Panc1 (cell line): ENCODE data around the gene IGSF3. TPM values are rescaled to one million over a fixed set of nuclear protein-coding genes. Genes with fewer than 3 reads are reported as not detected.
"Not testable (repeated sequence)": the region's sequence is repeated elsewhere in the genome, so short reads cannot be mapped to it uniquely, and the experiment has no call there.

Experiments used
- ATAC-seq: fragments of 200-7000 bp; cut with Tn5 transposase; 2 replicates; pipeline ENCODE4 v1.9.1; 2020; ENCODE audit warnings: mild to moderate bottlenecking, moderate library complexity
- BruUV-seq: library from RNA; stranded (reverse); fragments of 400-500 nt; replicated peaks from 2 replicates; lab custom pipeline; 2021; lab: Mats Ljungman, UMichigan
- CTCF ChIA-PET: fragments of 300-600 bp; sonication (Branson Sonifier 250); formaldehyde crosslinking; loops from one replicate; lab custom pipeline; 2022; ENCODE audit warnings: antibody characterized with exemption; lab: Charles Lee
- POLR2A ChIA-PET: fragments of 300-600 bp; sonication (Branson Sonifier 250); formaldehyde crosslinking; loops from one replicate; lab custom pipeline; 2022; ENCODE audit warnings: antibody characterized with exemption; lab: Charles Lee
- DNase-seq: peaks from one replicate; pipeline ENCODE4 v3.0.0-alpha.2; 2010; ENCODE audit warnings: low read depth, low spot score
- H3K27ac ChIP-seq: 2 replicates; pipeline ENCODE4 v1.5.1; 2011; ENCODE audit warnings: mild to moderate bottlenecking, low read length, inconsistent platforms
- H3K27me3 ChIP-seq: fragments of 200-500 bp; sonication (Bioruptor generic); 2 replicates; pipeline ENCODE4 v1.6.0; 2014; ENCODE audit warnings: low read length, inconsistent platforms; ENCODE audit not compliant: control insufficient read depth, insufficient read depth
- H3K36me3 ChIP-seq: fragments of 200-500 bp; sonication (Bioruptor generic); 2 replicates; pipeline ENCODE4 v1.5.1; 2014; ENCODE audit warnings: inconsistent platforms, mild to moderate bottlenecking, low read length, moderate library complexity; ENCODE audit not compliant: control insufficient read depth, insufficient read depth
- H3K4me1 ChIP-seq: 2 replicates; pipeline ENCODE4 v1.5.1; 2011; ENCODE audit warnings: inconsistent platforms, mild to moderate bottlenecking, low read length, moderate library complexity; ENCODE audit not compliant: control insufficient read depth, insufficient read depth
- H3K4me3 ChIP-seq, 2 experiments: 2 replicates each; pipeline ENCODE4 v1.5.1; 2011 to 2012; ENCODE audit warnings: low read depth in 2 of 2, low read length in 2 of 2, mild to moderate bottlenecking in 2 of 2, inconsistent platforms in 1 of 2, moderate library complexity in 1 of 2
- H3K9me3 ChIP-seq: fragments of 200-500 bp; sonication (Bioruptor generic); 2 replicates; pipeline ENCODE4 v1.5.1; 2014; ENCODE audit warnings: low read depth, mild to moderate bottlenecking, inconsistent platforms, low read length, moderate library complexity; ENCODE audit not compliant: control insufficient read depth, insufficient read depth
- CTCF ChIP-seq: fragments of 450-650 bp; IDR thresholded peaks from 2 replicates; pipeline ENCODE4 v1.5.1; 2017; ENCODE audit warnings: mild to moderate bottlenecking
- POLR2AphosphoS5 ChIP-seq: IDR thresholded peaks from 2 replicates; pipeline ENCODE4 v1.6.1; 2012; ENCODE audit warnings: mild to moderate bottlenecking, low read depth, low read length, moderate library complexity
- REST ChIP-seq, 2 experiments: IDR thresholded peaks; 2 replicates each; pipeline ENCODE4 v1.6.1; 2011 to 2012; ENCODE audit warnings: low read depth in 2 of 2, control low read depth in 1 of 2, low read length in 1 of 2, mild to moderate bottlenecking in 1 of 2, moderate library complexity in 1 of 2; ENCODE audit not compliant: insufficient read depth in 1 of 2
- SIN3A ChIP-seq: IDR thresholded peaks from 2 replicates; pipeline ENCODE4 v1.6.1; 2012; ENCODE audit warnings: low read depth, mild to moderate bottlenecking, low read length, moderate library complexity, borderline replicate concordance; ENCODE audit not compliant: insufficient read depth
- TCF7L2 ChIP-seq: IDR thresholded peaks from 2 replicates; pipeline ENCODE4 v1.6.1; 2011; ENCODE audit warnings: mild to moderate bottlenecking, low read depth, low read length, inconsistent platforms
- in situ Hi-C: cut with HindIII; loops from 2 replicates; pipeline ENCODE4 v1.10.0; 2016; ENCODE audit warnings: low sequenced_read_pairs, low pct_unique_long_range_greater_than_20kb
- intact Hi-C: fragments of 100-400 bp; cut with micrococcal nuclease; formaldehyde crosslinking; loops from one replicate; pipeline ENCODE4 v1.10.0; 2022; ENCODE audit not compliant: unreplicated experiment
- total RNA-seq: library from RNA; stranded (reverse); gene quantifications from one replicate; pipeline ENCODE4 v1.2.1, GENCODE V29; 2021; ENCODE audit not compliant: unreplicated experiment

IGSF3 gene
- total RNA-seq, 1 experiment from 2014 or later = 9.3 TPM

DNA sequence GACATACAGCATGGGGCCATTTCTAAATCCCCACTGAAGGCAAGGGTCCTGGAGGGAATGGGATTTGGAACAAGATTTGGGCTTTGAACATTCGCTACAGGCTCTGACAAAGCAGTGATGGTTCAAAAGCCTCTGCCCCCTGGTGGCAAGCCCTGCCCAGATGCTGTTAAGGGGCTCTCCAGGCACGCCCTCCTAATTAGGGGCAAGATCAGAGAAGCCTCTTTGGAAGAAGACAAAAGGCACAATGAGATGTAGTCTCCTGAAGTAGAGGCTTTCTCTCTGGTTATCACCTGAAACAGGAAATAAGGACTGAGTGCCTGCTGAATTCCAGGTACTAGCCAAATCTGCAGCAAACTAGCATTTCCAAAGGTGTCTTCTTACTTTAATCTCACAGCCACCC is 37.5 kb downstream of the IGSF3 start:
- H3K36me3 ChIP-seq, intact Hi-C loops, in situ Hi-C loops, POLR2A ChIA-PET, H3K4me3 ChIP-seq, DNase-seq, BruUV-seq, H3K27me3 ChIP-seq, H3K9me3 ChIP-seq, ATAC-seq, H3K27ac ChIP-seq, CTCF ChIA-PET, H3K4me1 ChIP-seq: not testable (repeated sequence)
- TF ChIP-seq CTCF = peak; percentile 20; the same call in 1 of the 2 replicates

- in situ Hi-C loops, DNase-seq, BruUV-seq, ATAC-seq, H3K4me1 ChIP-seq, POLR2A ChIA-PET, intact Hi-C loops, H3K36me3 ChIP-seq, H3K4me3 ChIP-seq, CTCF ChIA-PET, H3K27ac ChIP-seq, H3K27me3 ChIP-seq, H3K9me3 ChIP-seq: not testable (repeated sequence)
Measured at GRCh38 chr1:116629441-116629840, 38.1 kb downstream of the IGSF3 start.

DNA sequence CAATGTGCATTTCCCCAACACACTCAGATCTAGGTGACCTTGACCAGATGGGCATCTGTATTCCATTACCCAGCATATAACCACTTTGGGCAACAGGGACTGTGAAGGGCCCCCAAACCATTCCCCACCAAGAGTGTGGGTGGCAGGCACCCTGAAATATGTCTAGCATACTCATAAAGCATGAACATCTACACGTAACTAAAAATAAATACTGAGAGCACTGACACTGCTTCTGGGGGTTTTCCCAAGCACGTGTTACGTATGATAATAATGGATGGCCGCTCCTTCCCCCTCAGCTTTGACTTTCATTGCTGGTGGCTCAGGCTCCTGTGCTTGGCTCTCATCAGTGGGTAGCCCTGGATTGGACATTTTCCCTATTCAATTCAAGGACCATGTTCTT is 39.1 kb downstream of the IGSF3 start:
- ATAC-seq (no peak), DNase-seq (no peak)
- intact Hi-C loops = no loop called here
- in situ Hi-C loops = no loop called here
- no peaks in the 10 kb centered on the region for H3K36me3 ChIP-seq
- no peak overlapping the region for H3K4me3 ChIP-seq
- H3K4me1 ChIP-seq = no peaks in the 10 kb centered on the region
- no TSS peak for BruUV-seq
- ChIA-PET POLR2A (no interaction called here), CTCF (no interaction called here)
- TF ChIP-seq POLR2AphosphoS5 (no peak), SIN3A (no peak), REST (IDR thresholded peaks at IDR 0.05; ENCODE audit: insufficient read depth in 1 of 2, low read depth in 2 of 2, low read length in 1 of 2) (no peak), CTCF (no peak), TCF7L2 (no peak)
- no peaks in the 10 kb centered on the region for H3K9me3 ChIP-seq
- H3K27ac ChIP-seq = no peak overlapping the region
- no peaks in the 10 kb centered on the region for H3K27me3 ChIP-seq

GRCh38 chr1:116627357-116627756 is 40.2 kb downstream of the IGSF3 start:
- intact Hi-C loops, BruUV-seq, H3K4me3 ChIP-seq, H3K4me1 ChIP-seq, in situ Hi-C loops, H3K9me3 ChIP-seq, CTCF ChIA-PET, H3K27ac ChIP-seq, DNase-seq, POLR2A ChIA-PET, H3K27me3 ChIP-seq, H3K36me3 ChIP-seq, ATAC-seq: not testable (repeated sequence)

DNA sequence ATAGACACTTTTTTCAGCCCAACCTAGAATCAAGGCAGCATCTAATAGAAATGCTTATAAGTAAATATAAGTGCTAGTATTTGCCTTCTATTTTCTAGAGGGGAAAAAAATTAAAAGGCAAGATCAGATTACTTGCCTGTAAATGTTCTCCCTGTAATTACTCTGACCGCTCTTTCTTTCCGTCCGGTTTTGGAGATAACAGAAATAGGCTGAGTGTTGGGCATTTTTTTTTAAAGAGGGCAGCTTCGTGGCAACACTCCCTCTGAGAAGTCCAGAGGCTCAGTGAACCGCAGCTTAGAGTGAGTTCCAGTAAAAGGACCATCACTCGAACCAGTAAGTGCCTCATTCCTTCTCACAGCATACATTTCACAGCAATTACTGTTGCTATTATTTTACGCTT is 40.6 kb downstream of the IGSF3 start:
- intact Hi-C loops, in situ Hi-C loops, CTCF ChIA-PET: not testable (repeated sequence)

More for the DNA sequence above, 40.6 kb downstream of the IGSF3 start:
- ATAC-seq, H3K4me3 ChIP-seq, H3K9me3 ChIP-seq, H3K27me3 ChIP-seq, BruUV-seq, H3K27ac ChIP-seq, H3K36me3 ChIP-seq, DNase-seq, POLR2A ChIA-PET, H3K4me1 ChIP-seq: not testable (repeated sequence)
